Motor neuron (in vitro differentiated cells): Measurements from ENCODE around the gene RAB1B. TPM values are rescaled to one million over a fixed set of nuclear protein-coding genes. Genes with fewer than 3 reads are reported as not detected.
A peak's percentile ranks its signal among the peaks of the same experiment; 100 is the strongest.

ENCODE experiments used
- ATAC-seq, 8 experiments: fragments of 200-7000 bp; cut with Tn5 transposase; replicated peaks in 6 of 8; 2 replicates each; pipeline ENCODE4 v1.8.0; 2021; ENCODE audit warnings: mild to moderate bottlenecking in 8 of 8, moderate library complexity in 8 of 8
- H3K27ac ChIP-seq, 2 donors: fragments of 250-450 bp; sonication (Bioruptor Pico); 2 replicates each; pipeline ENCODE4 v1.9.0; 2021; ENCODE audit warnings: antibody characterized with exemption in 2 of 2, mild to moderate bottlenecking in 2 of 2, moderate library complexity in 1 of 2
- H3K4me1 ChIP-seq, 2 donors: fragments of 250-450 bp; sonication (Bioruptor Pico); replicated peaks in 1 of 2; 2 replicates each; pipeline ENCODE4 v1.6.1; 2021; ENCODE audit warnings: antibody characterized with exemption in 2 of 2, mild to moderate bottlenecking in 2 of 2, moderate library complexity in 1 of 2
- H3K4me3 ChIP-seq, 5 donors: fragments of 250-450 bp; sonication (Bioruptor Pico); 2 replicates each; pipeline ENCODE4 v1.9.0; 2021; ENCODE audit warnings: antibody characterized with exemption in 5 of 5, mild to moderate bottlenecking in 5 of 5, moderate library complexity in 4 of 5
- WGBS, 10 experiments: fragments of 450-650 bp; shearing (Covaris generic); methylation state at CpG; one replicate each; pipeline ENCODE4 v1.0.0; 2022; 5-methylcytosine and 5-hydroxymethylcytosine counted together
- in situ Hi-C, 9 experiments: fragments of 400-800 bp; cut with MboI; loops; one replicate each; pipeline ENCODE4 v1.15.0; 2021; ENCODE audit warnings: low sequenced_read_pairs in 9 of 9, low pct_unique_long_range_greater_than_20kb in 2 of 9; ENCODE audit not compliant: unreplicated experiment in 9 of 9
- total RNA-seq, 8 experiments: library from RNA; unstranded; fragments of 300-600 nt; gene quantifications; 2 replicates each; pipeline versions ENCODE4 v1.2.3 to v1.2.4, GENCODE V29; 2022

RAB1B gene
- total RNA-seq, 8 experiments from 2014 or later: 43.1 to 114 (median 88.0) TPM

GRCh38 chr11:66283461-66284105, 15.1 kb downstream of the RAB1B start:
- in situ Hi-C loops: no loop called here
- Histone ChIP-seq H3K4me3 (no peak overlapping the region), H3K27ac (no peak overlapping the region), H3K4me1 (peaks cover 48 to 50% of the 10 kb centered on the region in 2 donors)
- no CpG with 5 or more reads among the region's 14 CpGs for WGBS, 10 experiments
- ATAC-seq: no peak

GRCh38 chr11:66284526-66285078, 16.2 kb downstream of the RAB1B start:
- peaks cover 46% of the 10 kb centered on the region in 2 donors for H3K4me1 ChIP-seq
- no peak for ATAC-seq
- no peak overlapping the region for H3K4me3 ChIP-seq
- no peak overlapping the region for H3K27ac ChIP-seq
- 100% methylated on average over 1 to 3 of the region's 16 CpGs; no CpG with 5 or more reads in 5 of the 10 experiments for WGBS, 10 experiments
- in situ Hi-C loops: no loop called here

- Histone ChIP-seq H3K4me1 (peaks cover 45 to 46% of the 10 kb centered on the region in 2 donors), H3K4me3 (no peak overlapping the region), H3K27ac (no peak overlapping the region)
- WGBS, 10 experiments: 80 to 100% (median 92%) methylated on average over 1 to 4 of the region's 13 CpGs; no CpG with 5 or more reads in 5 of the 10 experiments
- ATAC-seq: no peak
- in situ Hi-C loops: no loop called here
These were observed 17.0 kb downstream of the RAB1B start for GRCh38 chr11:66285250-66285947.

DNA sequence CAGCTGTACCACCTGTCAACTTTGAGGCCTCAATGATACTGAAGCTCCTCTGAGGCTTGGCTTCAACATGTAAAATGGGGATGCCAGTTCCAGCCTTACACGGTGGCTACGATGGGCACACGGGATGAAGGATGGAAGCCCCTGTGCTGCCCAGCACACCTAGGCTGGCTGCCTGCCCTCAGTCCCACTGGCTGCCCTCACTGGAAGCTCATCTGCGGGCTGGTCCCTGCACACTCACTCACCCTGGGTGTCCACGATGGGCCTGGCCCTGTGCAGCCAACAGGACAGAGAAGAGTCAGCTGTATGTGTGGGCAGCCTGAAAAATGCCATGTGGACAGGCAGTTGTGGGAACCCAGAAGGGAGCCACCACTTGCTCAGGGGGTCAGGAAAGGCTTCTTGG, 18.3 kb downstream of the RAB1B start:
- Histone ChIP-seq H3K27ac (no peak overlapping the region), H3K4me1 (peaks cover 36 to 47% of the 10 kb centered on the region in 2 donors), H3K4me3 (no peak overlapping the region)
- no peak for ATAC-seq
- in situ Hi-C loops: no loop called here
- WGBS, 10 experiments: 80 to 93% (median 87%) methylated on average over 1 to 3 of the region's 5 CpGs; no CpG with 5 or more reads in 6 of the 10 experiments

DNA sequence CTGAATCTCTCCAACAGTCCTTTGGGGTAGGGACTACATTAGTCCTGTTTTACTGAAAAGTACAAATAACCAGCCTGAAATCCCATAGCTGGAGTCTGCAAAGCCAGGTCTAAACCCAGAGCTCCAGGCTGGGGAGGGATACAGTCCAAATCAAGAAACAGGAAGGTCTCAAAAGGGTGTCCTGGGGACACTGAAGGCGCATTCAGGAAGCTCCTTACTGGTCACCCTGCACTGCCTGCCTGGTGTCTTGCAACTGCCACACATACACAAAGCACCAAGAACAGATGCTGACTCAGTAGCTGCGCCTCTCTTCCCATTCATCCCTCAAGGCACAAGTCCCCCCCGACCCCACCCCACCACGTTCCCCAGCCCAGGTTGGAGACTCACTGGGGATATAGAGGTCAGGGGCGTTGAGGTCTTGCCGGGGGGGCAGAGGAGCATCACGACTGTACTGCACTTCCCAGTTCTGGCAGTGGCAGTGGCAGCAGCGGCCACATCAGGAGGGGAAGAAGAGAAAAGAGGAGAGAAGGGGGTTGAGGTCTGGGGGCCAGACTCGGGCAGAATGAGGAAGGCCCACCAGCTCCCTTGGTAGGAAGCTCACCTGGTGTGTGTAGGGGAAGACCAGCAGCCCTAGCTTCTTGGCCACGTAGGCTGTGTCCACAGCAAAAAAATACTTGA, 18.9 kb downstream of the RAB1B start:
- ATAC-seq: no peak
- H3K4me3 ChIP-seq: peak overlapping the region in 3 of 5 donors; percentile 47 to 52 (median 51)
- H3K27ac ChIP-seq: peak overlapping the region; percentile 94 to 98
- 0 to 92% (median 73%) methylated on average over 1 to 3 of the region's 10 CpGs; no CpG with 5 or more reads in 6 of the 10 experiments for WGBS, 10 experiments
- in situ Hi-C loops: no loop called here
- H3K4me1 ChIP-seq: peaks cover 30 to 46% of the 10 kb centered on the region in 2 donors

- Histone ChIP-seq H3K4me1 (peaks cover 24 to 46% of the 10 kb centered on the region in 2 donors), H3K27ac (peak overlapping the region; percentile 94 to 98), H3K4me3 (peak overlapping the region; percentile 47 to 55 (median 51))
- 6 to 90% (median 40%) methylated on average over 1 to 14 of the region's 20 CpGs; no CpG with 5 or more reads in 4 of the 10 experiments for WGBS, 10 experiments
- no peak for ATAC-seq
- in situ Hi-C loops: no loop called here
These were observed 19.6 kb downstream of the RAB1B start for GRCh38 chr11:66287889-66288670.

GRCh38 chr11:66288671-66289547, 20.5 kb downstream of the RAB1B start, which contains the start of gene YIF1A:
Gene YIF1A, minus strand, starts transcription at chr11:66289143. Its CDS starts 158 bp downstream, at chr11:66288985.
- peaks cover 22 to 41% of the 10 kb centered on the region in 2 donors for H3K4me1 ChIP-seq
- WGBS, 10 experiments: 0 to 3% (median 0%) methylated on average over 5 to 18 of the region's 87 CpGs; no CpG with 5 or more reads in 5 of the 10 experiments
- peak; percentile 82 to 95 (median 86) for ATAC-seq
- peak within 1 kb of the TSS; percentile 53 to 65 (median 55) for H3K4me3 ChIP-seq
- in situ Hi-C loops: no loop called here
- H3K27ac ChIP-seq: peak within 1 kb of the TSS; percentile 97 to 99

- H3K4me3 ChIP-seq: peak overlapping the region; percentile 52 to 65 (median 54)
- WGBS, 10 experiments: 0 to 60% (median 8%) methylated on average over 2 to 8 of the region's 36 CpGs; no CpG with 5 or more reads in 3 of the 10 experiments
- in situ Hi-C loops: no loop called here
- peaks cover 22 to 41% of the 10 kb centered on the region in 2 donors for H3K4me1 ChIP-seq
- peak overlapping the region; percentile 97 to 99 for H3K27ac ChIP-seq
- ATAC-seq: peak; percentile 20 to 67 (median 42)
These were observed 21.3 kb downstream of the RAB1B start for GRCh38 chr11:66289548-66290329.

GRCh38 chr11:66290330-66290621, 21.8 kb downstream of the RAB1B start:
- WGBS, 10 experiments: 20 to 100% (median 67%) methylated on average over 1 to 2 of the region's 2 CpGs; no CpG with 5 or more reads in 3 of the 10 experiments
- peak overlapping the region in 4 of 5 donors; percentile 52 to 65 (median 55) for H3K4me3 ChIP-seq
- peaks cover 22 to 41% of the 10 kb centered on the region in 2 donors for H3K4me1 ChIP-seq
- no peak for ATAC-seq
- peak overlapping the region; percentile 97 to 99 for H3K27ac ChIP-seq
- in situ Hi-C loops: no loop called here

DNA sequence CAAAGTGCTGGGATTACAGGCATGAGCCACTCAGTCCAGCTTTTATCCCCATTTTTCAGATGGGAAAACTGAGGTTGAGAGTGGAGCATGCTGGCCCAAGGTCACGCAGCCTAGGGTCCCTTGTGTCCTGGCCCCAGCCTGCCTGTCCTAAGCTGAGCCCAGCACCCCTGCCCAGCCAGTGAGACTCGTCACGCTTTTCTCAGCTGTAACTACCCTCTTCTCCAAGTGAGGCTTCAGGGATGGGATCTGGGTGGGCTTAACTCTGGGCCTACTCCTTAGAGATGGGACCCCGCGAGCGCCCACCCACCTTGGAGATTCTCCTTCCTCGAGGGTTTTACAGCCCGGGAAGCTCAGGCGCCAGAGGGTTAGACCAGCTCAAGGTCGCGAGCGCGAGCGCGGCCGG, 22.9 kb downstream of the RAB1B start:
- H3K27ac ChIP-seq: peak overlapping the region in 1 of 2 donors; percentile 82
- H3K4me1 ChIP-seq: peaks cover 22 to 41% of the 10 kb centered on the region in 2 donors
- WGBS, 10 experiments: 3% methylated on average over 5 of the region's 16 CpGs; no CpG with 5 or more reads in 9 of the 10 experiments
- no peak for ATAC-seq
- H3K4me3 ChIP-seq: peak overlapping the region; percentile 48 to 79 (median 57)
- in situ Hi-C loops: no loop called here
